GM21360 (cell line): Measurements from ENCODE around the gene RCOR1.
"Not testable (repeated sequence)": the region's sequence is repeated elsewhere in the genome, so short reads cannot be mapped to it uniquely, and the experiment has no call there.

Source experiments
- ATAC-seq: cut with Tn5 transposase; IDR thresholded peaks from one replicate; pipeline ENCODE4 v1.9.1; 2021; ENCODE audit warnings: mild to moderate bottlenecking, moderate library complexity; ENCODE audit not compliant: unreplicated experiment

RCOR1 gene

DNA sequence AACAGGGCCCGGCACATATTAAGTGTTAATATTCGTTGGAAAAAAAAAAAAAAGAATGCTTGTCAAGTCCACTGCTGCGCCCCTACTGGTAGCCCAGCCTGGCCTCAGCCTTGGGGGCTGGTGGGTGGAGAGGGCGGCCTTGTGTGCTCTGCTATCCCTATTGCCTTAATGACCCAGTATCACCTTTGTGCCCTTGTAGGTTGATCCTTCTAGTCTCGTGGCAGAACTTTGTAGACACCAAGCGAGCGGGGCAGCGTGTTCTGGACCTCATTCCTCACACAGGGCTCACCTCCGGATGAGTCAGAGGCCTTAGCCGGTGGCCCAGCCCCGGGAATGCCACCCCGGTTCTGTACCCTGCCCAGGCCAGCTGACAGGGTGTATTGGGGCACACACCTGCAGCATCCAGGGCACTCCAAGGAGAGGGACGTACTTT, 1.8 kb upstream of the RCOR1 start:
- ATAC-seq: no peak

DNA sequence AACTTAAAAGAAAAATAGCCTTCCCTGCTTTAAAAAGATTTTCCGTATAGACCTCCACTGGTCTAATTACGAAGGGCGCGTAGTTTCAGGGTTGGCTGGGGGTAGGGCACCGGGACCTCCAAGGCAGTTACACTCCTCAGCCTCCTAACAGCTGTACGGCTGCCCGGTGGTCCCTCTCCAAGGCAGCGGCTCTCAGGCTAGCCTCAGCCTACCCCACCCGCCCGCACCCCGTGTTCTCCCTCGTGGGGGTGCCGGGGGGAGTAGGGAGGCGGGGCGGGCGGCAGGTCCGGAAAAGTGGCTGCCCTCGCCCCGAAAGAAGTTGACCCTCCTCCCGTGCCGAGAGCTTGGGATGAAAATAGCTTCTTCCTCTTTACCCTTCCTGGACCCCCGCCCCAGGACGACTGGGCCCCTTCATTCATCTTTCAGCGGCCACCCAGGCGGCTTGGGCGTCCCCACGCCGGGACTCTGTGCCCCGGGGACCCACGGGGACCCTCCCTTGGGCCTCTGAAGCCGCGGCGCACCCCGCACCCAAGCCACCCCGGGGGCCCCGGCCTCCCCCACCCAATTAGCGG, 991 bp upstream of the RCOR1 start:
- no peak for ATAC-seq

DNA sequence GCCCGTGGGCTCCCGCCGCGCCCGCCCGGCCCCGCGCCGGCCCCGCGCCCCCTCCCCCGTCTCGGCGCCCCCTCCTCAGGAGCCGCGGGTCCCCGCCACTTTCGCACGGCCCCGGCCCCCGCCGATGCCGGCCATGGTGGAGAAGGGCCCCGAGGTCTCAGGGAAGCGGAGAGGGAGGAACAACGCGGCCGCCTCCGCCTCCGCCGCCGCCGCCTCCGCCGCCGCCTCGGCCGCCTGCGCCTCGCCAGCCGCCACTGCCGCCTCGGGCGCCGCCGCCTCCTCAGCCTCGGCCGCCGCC, 263 bp downstream of the RCOR1 start:
- ATAC-seq: no peak

DNA sequence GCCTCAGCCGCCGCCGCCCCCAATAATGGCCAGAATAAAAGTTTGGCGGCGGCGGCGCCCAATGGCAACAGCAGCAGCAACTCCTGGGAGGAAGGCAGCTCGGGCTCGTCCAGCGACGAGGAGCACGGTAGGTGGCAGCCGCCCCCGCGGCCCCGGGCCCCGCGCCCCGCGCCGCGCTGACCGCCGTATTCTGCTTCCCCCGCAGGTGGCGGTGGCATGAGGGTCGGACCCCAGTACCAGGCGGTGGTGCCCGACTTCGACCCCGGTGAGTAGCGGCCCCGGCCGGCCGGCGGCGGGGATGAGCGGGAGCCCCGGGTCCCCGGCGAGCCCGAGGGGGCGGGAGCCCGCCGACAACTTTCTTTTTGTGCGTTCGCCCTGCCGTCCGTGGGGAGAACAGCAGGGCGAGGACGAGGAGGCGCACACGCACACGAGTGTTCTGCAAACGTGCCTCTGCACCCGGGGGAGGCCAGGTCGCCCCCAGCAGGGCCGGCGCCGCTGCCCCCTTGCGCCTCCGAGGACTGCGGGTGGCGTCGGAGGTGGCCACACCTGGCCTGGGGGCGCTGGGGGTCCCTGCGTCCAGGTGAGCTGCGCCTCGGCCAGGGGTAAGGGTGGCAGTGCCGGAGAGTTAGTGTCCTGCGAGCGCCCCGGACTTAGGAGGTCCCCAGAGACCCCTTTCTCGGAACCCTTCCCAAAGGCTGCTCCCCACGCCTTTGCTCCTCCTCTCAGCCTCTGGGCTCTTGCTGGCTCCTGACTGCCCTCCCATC, 794 bp downstream of the RCOR1 start:
- peak; percentile 19 for ATAC-seq

DNA sequence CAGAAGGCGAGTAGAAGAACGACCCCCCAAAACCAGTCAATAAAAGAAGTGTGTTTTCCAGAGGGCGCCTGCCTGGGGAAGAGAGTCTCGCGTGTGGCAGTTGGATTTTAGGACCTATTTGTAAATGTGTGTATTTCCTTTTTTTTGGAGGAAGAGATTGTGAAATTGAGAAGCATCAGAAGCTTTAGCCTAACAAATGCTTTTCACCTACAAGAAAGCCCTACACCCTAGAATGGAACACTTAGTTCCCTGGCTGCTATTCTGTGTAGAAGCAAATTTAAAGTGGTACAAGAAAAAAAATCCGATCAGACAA, 1.3 kb downstream of the RCOR1 start:
- no peak for ATAC-seq

DNA sequence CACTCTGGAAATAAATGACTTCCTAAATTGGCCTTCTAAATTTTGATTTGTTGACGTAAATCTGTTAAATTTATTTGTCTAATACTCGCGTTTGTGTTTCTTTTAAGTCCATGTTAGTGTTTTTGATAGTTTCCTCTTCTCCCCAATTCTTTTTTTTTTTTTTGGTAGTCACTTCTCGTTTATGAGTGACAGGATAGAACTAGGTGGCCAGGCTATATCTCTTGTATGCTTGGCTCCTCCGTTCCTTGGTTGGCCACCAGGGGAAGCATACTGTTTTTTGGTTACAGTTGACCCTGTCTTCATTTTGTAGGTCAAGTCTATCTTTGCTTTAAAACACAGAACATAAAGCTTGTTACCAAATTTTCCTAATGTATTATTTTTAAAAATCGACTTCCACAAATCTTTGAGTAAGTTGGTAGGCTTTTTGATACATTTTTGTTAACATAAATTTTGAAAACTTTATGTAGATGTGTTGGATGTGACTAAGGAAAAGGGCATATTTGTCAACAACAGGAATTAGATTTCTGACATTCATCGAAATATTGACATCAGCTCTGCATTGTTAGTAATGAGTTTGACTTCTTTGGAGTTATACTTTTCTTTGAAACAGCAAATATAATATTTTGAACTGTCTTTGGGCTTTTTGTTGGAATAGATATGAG, 2.2 kb downstream of the RCOR1 start:
- no peak for ATAC-seq

DNA sequence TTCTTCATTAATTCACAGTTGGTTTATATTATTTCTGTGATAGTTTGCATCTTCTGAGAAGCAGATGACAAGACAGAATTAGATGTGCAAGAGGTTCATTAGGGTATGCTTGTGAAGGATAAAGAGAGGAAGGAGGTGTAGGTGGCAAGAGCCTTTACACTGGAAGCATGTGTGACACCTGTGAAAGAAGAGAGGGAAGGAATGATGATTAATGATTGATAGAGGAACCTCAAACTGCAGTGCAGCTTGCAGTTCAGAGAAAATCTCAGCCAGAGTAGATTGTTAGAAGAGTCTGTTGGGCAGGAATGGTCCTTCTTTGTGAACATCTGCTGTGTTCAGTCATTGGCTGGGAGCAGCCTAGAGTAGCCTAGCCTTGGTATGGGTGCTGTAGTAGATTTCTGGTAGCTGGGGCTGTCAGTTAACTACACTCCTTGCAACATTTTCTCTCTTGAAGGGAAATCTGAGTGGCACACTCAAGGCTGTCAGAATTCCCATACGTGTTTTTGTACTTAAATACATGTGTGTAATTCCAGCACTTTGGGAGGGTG, 9.0 kb downstream of the RCOR1 start:
- no peak for ATAC-seq

DNA sequence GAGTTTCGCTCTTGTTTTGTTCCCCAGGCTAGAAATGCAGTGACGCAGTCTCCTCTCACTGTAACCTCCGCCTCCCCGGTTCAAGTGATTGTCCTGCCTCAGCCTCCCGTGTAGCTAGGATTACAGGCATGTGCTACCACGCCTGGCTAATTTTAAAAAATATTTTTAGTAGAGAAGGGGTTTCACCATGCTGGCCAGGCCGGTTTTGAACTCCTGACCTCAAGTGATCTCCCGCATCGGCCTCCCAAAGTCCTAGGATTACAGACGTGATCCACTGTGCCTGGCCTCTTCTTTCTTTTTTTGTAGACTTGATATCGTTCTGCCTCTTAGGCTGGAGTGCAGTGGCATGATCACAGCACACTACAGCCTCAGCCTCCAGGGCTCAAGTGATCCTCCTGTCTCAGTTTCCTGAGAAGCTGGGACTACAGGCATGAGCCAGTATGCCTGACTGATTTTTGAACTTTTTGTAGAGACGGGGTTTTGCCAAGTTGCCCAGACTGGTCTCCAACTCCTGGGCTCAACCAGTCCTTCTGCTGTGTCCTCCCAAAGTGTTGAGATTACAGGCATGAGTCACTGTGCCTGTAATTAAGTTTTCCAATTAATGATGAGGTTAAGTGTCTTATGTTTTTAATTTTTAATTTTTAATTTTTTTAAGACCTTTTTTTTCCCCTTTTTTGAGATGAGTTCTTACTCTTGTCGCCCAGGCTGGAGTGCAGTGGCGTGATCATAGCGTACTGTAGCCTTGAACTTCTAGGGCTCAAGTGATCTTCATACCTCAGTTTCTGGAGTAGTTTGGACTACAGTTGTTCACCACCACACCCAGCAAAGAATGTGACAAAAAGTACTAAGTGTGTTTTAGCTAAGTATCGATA, 10.2 kb downstream of the RCOR1 start:
- ATAC-seq: no peak

DNA sequence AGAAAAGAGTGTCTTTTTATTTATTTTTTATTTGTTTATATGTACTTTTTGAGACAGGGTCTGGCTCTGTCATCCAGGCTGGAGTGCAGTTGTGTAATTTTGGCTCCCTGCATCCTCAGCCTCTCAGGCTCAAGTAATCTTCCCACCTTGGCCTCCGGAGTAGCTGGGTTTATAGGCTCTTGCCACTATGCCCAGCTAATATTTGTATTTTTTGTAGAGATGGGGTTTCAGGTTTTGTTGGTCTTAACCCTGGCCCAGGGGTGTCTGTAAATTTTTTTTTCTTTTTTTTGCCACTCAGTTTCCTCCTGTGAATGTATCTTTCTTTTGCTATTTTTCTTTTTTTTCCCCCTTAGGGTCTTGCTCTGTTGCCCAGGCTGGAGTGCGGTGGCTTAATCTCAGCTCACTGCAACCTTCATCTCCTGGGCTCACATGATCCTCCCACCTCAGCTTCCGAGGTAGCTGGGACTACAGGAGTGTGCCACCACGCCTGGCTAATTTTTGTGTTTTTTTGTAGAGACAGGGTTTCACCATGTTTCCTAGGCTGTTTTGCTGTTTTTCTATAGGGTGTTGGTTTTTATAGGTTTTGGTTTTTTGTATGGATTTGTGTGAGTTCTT, 11.0 kb downstream of the RCOR1 start:
- ATAC-seq: no peak

DNA sequence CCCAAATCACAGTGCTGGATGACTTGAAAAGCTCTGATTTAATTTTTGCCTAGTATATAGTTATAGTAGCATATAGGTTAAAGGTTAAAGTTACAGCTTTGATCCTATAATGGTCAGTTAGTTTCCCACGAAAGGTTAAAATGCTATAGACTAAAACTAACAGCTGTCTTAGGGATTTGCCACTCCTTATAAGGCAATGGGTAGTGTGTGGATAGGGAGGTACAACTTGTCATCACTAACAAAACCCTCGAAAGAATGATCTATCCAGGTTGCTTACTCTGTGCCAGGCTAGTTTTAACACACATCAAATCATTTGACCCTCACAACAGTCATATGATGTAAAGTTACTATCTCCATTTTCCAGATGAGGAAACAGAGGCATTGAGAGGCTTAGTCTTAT, 11.7 kb downstream of the RCOR1 start:
- ATAC-seq: no peak

DNA sequence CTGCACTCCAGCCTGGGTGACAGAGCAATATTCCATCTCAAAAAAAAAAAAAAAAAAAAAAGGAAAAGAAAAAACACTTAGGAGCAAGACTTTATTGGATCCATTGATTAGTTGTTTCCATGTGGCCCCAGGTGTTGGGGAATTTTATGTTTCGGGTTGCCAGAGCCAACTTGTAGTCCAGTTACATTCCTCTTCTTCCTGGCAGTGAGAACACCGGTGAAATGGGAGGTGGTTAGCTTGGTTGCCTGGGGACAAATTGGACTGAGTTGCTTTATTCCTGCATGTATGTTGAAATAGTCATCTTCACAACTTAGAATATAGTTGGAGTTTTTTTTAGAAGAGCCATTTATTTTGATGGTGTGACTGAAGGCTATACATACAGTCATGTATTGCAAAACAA, 12.6 kb downstream of the RCOR1 start:
- no peak for ATAC-seq

DNA sequence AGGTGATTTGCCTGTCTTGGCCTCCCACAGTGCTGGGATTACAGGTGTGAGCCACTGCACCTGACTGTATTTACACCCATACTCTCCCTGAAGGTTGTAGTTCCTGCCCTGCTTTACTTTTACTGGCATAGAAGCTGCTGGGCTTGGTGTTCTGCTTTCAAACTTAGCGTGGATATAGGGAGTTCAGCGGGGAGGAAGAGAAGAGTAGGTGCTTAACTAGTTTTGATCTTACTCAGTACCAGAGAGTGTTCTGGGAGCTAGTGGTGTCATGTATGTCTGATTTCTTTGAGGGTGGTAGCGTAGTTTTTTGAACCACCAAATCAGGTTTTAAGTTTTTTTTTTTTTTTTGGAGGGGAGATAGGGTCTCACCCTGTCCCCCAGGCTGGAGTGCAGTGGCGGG, 13.8 kb downstream of the RCOR1 start:
- peak; percentile 47 for ATAC-seq

DNA sequence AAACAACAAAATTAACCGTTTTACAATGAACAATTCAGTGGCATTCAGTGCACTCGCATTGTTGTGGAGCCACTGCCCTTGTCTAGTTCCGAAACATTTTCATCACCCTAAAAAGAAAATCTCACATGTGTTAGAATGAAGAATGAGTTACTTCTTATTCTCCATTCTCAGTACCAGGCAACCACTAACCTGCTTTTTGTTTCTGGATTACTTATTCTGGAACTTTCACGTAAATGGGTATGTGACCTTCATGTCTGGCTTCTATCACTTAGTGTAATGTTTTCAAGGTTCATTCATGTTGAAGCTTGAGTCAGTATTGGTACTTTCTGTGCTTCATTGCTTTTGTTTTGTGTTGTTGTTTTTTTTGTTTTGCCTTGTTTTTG, 15.6 kb downstream of the RCOR1 start:
- ATAC-seq: peak; percentile 44

DNA sequence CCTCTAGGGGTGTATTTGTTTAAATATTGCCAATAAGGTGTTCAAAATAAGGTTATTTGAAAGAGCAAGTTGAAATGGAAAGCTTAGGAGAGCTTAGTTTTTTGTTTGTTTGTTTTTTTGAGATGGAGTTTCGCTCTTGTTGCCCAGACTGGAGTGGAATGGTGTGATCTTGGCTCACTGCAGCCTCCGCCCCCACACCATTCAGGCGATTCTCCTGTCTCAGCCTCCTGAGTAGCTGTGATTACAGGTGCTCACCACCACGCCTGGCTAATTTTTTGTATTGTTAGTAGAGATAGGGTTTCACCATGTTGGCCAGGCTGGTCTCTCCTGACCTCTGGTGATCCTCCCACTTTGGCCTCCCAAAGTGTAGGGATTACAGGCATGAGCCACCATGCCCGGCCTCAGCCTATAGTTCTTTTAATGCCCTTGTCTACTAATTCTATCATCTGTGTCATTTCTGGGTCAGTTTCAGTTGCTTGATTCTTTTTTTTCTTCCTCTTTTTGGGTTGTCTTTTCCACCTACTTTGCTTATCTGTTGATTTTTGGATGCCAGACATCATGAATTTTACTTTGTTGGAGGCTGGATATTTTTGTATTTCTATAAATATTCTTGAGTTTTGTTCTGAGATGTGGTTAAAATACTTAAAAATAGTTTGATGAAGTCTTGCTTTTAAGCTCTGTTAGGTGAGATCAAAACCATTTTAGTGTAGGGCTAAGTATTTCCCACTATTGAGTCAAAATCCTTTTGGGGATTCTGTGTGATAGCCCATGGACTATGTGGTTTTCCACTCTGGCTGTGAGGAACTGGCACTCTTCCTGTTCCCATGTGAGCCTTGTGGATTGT, 18.7 kb downstream of the RCOR1 start:
- ATAC-seq: no peak

DNA sequence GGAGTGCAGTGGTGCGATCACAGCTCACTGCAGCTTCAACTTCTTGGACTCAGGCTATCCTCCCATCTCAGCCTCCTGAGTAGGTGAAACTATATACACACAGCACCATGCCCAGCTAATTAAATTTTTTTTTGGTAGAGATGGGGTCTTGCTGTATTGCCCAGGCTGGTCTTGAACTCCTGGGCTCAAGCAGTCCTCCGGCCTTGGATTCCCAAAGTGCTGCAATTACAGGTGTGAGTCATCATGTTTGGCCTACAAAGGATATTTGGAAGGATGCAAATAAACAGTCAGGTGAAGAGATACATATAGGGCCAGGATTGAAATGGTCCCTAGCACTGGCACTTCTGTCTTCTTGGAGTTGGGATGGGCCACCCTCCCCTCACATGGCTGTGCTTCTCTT, 23.9 kb downstream of the RCOR1 start:
- no peak for ATAC-seq

DNA sequence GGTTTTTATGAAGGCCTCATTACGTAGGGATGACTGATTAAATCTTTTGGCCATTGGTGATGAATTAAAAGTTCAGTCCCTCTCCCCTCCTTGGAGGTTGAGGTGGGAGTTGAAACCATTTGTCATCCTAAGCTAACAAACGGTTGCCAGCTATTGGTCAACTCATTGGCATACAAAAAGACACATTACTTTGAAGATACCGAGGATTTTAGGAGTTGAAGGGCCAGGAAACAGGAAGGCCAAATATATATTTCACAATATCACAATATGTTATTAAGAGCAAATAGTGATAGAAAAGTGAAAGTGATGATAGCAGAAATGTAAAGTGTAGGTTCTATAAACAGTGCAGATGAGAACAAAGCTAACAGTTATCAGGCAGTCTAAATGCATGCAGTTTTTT, 24.4 kb downstream of the RCOR1 start:
- no peak for ATAC-seq

DNA sequence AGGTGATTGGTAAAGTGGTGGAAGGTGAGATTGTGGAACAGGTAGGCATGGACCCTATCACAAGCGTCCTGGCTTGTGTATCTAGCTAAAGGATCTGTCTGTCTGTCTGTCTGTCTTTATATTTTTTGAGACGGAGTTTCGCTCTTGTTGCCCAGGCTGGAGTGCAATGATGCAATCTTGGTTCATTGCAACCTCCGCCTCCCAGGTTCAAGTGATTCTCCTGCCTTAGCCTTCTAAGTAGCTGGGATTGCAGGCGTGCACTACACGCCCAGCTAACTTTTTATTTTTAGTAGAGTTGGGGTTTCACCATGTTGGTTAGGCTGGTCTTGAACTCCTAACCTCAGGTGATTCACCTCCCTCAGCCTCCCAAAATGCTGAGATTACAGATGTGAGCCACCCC, 26.6 kb downstream of the RCOR1 start:
- ATAC-seq: not testable (repeated sequence)

DNA sequence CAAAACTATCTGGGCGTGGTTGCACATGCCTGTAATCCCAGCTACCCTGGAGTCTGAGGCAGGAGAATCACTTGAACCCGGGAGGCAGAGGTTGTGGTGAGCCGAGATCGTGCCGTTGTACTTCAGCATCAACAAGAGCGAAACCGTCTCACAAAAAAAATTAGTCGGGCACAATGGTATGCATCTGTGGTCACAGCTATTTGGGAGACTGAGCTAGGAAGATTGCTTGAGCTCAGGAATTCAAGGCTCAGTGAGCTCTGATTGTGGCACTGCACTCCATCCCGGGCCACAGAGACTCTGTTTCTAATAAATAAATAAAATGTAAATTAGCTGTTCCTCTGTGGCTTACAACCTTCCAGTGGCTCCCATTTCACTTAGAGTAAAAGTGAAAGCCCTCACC, 28.0 kb downstream of the RCOR1 start:
- no peak for ATAC-seq

DNA sequence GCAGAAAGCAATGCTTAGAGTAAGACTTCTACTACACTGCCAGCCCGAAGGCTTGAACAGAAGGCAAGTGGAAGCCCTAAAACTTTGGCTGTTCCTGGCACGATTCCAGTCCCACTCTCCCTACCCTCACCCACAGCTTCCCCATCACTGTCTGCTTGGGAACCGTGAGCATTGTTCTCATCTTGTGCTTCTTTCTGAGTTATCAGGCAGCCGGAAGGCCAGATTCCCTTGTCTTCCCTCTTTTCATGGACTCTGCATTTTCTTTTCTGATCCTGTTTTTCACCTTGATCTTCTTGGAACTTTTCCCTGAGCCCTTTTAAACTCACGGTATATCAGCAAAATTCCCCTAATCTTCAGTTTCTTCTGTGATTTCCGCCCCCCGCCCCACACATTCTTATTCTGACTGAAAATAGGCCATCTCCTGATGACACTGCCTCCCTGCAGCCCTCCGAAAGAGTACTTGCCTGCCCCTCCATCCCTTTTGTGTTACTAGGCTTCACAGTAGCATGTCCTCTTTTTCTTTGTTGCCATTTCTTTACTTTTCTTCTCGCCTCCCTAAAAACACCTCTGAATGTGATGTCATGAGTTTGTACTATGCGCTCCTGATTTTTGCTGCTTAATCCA, 29.9 kb downstream of the RCOR1 start:
- no peak for ATAC-seq

DNA sequence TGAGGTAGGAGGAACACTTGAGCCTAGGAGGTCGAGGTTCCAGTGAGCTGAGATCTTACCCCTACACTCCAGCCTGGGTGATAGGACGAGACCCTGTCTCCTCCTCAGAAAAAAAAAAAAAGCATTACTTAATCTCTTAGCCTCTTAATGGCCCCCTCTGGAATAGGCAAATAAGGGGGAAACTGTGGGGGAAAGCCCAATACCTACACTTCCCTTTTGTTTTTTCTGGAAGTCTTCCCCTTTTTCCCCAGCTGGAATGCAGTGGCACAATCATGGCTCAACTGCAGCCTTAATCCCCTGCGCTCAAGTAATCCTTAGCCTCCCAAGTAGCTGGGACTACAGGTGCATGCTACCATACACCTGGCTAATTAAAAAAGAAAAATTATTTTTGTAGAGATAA, 32.2 kb downstream of the RCOR1 start:
- ATAC-seq: no peak
